Suppressor macrophage treated with lipopolysaccharide for 1 hour (primary cell): ENCODE measurements around the gene OSBPL1A.

Experiments used
- DNase-seq, 3 donors: peaks; one replicate each; pipeline ENCODE4 v3.0.0-alpha.2; 2020 to 2022

Gene OSBPL1A

GRCh38 chr18:24397694-24398368, at the start of gene OSBPL1A:
TSS of gene OSBPL1A (minus strand) at chr18:24397824. CDS start at chr18:24377533, 20,291 bp downstream.
- DNase-seq = peak; percentile 93 to 97 (median 96)

GRCh38 chr18:24446953-24447538, 49.4 kb upstream of the OSBPL1A start:
- DNase-seq = no peak

GRCh38 chr18:24446453-24446852, 48.8 kb upstream of the OSBPL1A start:
- no peak for DNase-seq

- DNase-seq = peak; percentile 39 to 51 (median 50)
Observed at GRCh38 chr18:24443870-24444269, 46.2 kb upstream of the OSBPL1A start.

GRCh38 chr18:24436939-24437338, 39.3 kb upstream of the OSBPL1A start:
- DNase-seq = no peak

GRCh38 chr18:24432618-24433017, 35.0 kb upstream of the OSBPL1A start:
- peak in 1 of 3 donors; percentile 14 for DNase-seq

- DNase-seq = no peak
Observed at GRCh38 chr18:24429188-24429587, 31.6 kb upstream of the OSBPL1A start.

- DNase-seq = no peak
Observed at GRCh38 chr18:24428709-24429108, 31.1 kb upstream of the OSBPL1A start.

GRCh38 chr18:24427484-24427883, 29.9 kb upstream of the OSBPL1A start:
- peak; percentile 13 to 29 (median 14) for DNase-seq

- peak; percentile 87 to 97 (median 93) for DNase-seq
Observed at GRCh38 chr18:24426398-24427294, 29.0 kb upstream of the OSBPL1A start, which contains the start of gene IMPACT. TSS of gene IMPACT (plus strand) at chr18:24426670. CDS start at chr18:24426757, 87 bp downstream.

- no peak for DNase-seq
Observed at GRCh38 chr18:24426073-24426397, 28.4 kb upstream of the OSBPL1A start.

GRCh38 chr18:24421831-24422230, 24.2 kb upstream of the OSBPL1A start:
- peak; percentile 15 to 28 (median 21) for DNase-seq

GRCh38 chr18:24420551-24420950, 22.9 kb upstream of the OSBPL1A start:
- DNase-seq = no peak

GRCh38 chr18:24417480-24417879, 19.9 kb upstream of the OSBPL1A start:
- no peak for DNase-seq

- no peak for DNase-seq
Observed at GRCh38 chr18:24414349-24415003, 16.9 kb upstream of the OSBPL1A start.

- peak in 2 of 3 donors; percentile 27 to 34 for DNase-seq
Observed at GRCh38 chr18:24413148-24413547, 15.5 kb upstream of the OSBPL1A start.

GRCh38 chr18:24408496-24408895, 10.9 kb upstream of the OSBPL1A start:
- DNase-seq = no peak

GRCh38 chr18:24404591-24404990, 7.0 kb upstream of the OSBPL1A start:
- no peak for DNase-seq

- no peak for DNase-seq
Observed at GRCh38 chr18:24403076-24403475, 5.5 kb upstream of the OSBPL1A start.

GRCh38 chr18:24402209-24402785, 4.7 kb upstream of the OSBPL1A start:
- DNase-seq = peak in 2 of 3 donors; percentile 10 to 33

- DNase-seq = no peak
Observed at GRCh38 chr18:24400587-24400986, 3.0 kb upstream of the OSBPL1A start.

GRCh38 chr18:24398540-24398939, 916 bp upstream of the OSBPL1A start:
- peak; percentile 49 to 54 (median 53) for DNase-seq
